Loucy (cell line): ENCODE measurements around the gene MTCL3.

Source experiments
- H2AFZ ChIP-seq: fragments of 200-600 bp; sonication (generic); 2 replicates; pipeline ENCODE4 v1.6.0; 2016; ENCODE audit warnings: antibody characterized with exemption, mild to moderate bottlenecking, low read length, moderate library complexity
- H3F3A ChIP-seq: fragments of 200-600 bp; 2 replicates; pipeline ENCODE4 v1.6.0; 2016; ENCODE audit warnings: antibody characterized with exemption, low read depth, mild to moderate bottlenecking
- H3K27me3 ChIP-seq: fragments of 200-600 bp; sonication (generic); 2 replicates; pipeline ENCODE4 v1.6.1; 2014; ENCODE audit warnings: low read length, mild to moderate bottlenecking; ENCODE audit not compliant: insufficient read depth, poor library complexity, severe bottlenecking
- H3K36me3 ChIP-seq: fragments of 200-600 bp; sonication (generic); 2 replicates; pipeline ENCODE4 v1.6.1; 2016; ENCODE audit warnings: low read length; ENCODE audit not compliant: insufficient read depth
- H3K4me1 ChIP-seq: fragments of 200-600 bp; sonication (generic); 2 replicates; pipeline ENCODE4 v1.5.1; 2014; ENCODE audit warnings: low read length, mild to moderate bottlenecking; ENCODE audit not compliant: insufficient read depth, poor library complexity, severe bottlenecking
- H3K4me2 ChIP-seq: fragments of 200-600 bp; sonication (generic); 2 replicates; pipeline ENCODE4 v1.6.0; 2014; ENCODE audit warnings: antibody characterized with exemption, low read length, low read depth, mild to moderate bottlenecking; ENCODE audit not compliant: poor library complexity, severe bottlenecking
- H3K4me3 ChIP-seq: fragments of 200-600 bp; sonication (generic); 2 replicates; pipeline ENCODE4 v1.5.1; 2014; ENCODE audit warnings: low read length, mild to moderate bottlenecking, mixed read lengths; ENCODE audit not compliant: poor library complexity, severe bottlenecking
- H3K79me2 ChIP-seq: fragments of 200-600 bp; sonication (generic); 2 replicates; pipeline ENCODE4 v1.6.1; 2014; ENCODE audit warnings: low read length; ENCODE audit not compliant: insufficient read depth
- H3K9ac ChIP-seq: fragments of 200-600 bp; sonication (generic); 2 replicates; pipeline ENCODE4 v1.6.0; 2014; ENCODE audit warnings: mild to moderate bottlenecking, low read depth, low read length, moderate library complexity; ENCODE audit not compliant: poor library complexity, severe bottlenecking
- H3K9me2 ChIP-seq: fragments of 200-600 bp; sonication (generic); replicated peaks from 2 replicates; pipeline ENCODE4 v1.6.1; 2016; ENCODE audit warnings: low read depth, low read length, mixed read lengths
- H3K9me3 ChIP-seq: fragments of 200-600 bp; sonication (generic); 2 replicates; pipeline ENCODE4 v1.6.1; 2014; ENCODE audit warnings: mild to moderate bottlenecking, antibody characterized with exemption, low read length, low read depth; ENCODE audit not compliant: insufficient read depth
- H4K20me1 ChIP-seq: fragments of 200-600 bp; sonication (generic); 2 replicates; pipeline ENCODE4 v1.6.0; 2014; ENCODE audit warnings: antibody characterized with exemption, low read length, mild to moderate bottlenecking; ENCODE audit not compliant: insufficient read depth, poor library complexity, severe bottlenecking
- EZH2phosphoT487 ChIP-seq: fragments of 200-600 bp; IDR thresholded peaks from 2 replicates; pipeline ENCODE4 v1.6.1; 2018; ENCODE audit warnings: antibody characterized with exemption, mild to moderate bottlenecking, moderate library complexity, borderline replicate concordance
- TF ChIP-seq, protein P1 (sequence below): fragments of 200-600 bp; sonication (generic); conservative IDR thresholded peaks from 2 replicates; pipeline ENCODE4 v1.5.1; 2014; ENCODE audit warnings: mild to moderate bottlenecking, antibody characterized with exemption, low read length

The MTCL3 gene

DNA sequence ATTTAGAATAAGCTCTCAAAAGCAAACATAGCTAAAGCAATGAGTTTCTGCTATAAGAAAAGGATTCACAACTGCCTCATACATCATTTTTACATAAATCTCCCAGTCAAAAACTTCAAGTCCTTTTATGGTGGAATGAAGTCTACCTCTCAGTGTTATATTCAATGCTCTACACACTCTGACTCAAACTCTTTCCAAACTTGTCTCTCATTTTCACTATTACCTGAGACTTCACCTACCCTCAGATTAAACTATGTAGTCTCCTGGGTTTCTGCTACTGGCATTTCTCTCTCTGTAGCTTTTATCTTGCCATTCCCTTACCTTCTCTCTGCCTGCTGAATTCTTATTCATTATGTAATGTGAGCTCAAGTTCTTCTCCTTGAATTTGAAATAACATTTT, 71.4 kb downstream of the MTCL3 start:
- H3K79me2 ChIP-seq, result no peaks in the 10 kb centered on the region
- H3K4me2 ChIP-seq, result no peak overlapping the region
- no peaks in the 10 kb centered on the region for H3K9me3 ChIP-seq
- peaks cover 6% of the 10 kb centered on the region for H3K4me1 ChIP-seq
- H3K36me3 ChIP-seq, result peaks cover 16% of the 10 kb centered on the region; the same call in 1 of the 2 replicates
- H3K9me2 ChIP-seq, result no peaks in the 10 kb centered on the region
- no peak overlapping the region for H3K4me3 ChIP-seq
- no peak for TF ChIP-seq EZH2phosphoT487
- TF ChIP-seq, protein P1, sequence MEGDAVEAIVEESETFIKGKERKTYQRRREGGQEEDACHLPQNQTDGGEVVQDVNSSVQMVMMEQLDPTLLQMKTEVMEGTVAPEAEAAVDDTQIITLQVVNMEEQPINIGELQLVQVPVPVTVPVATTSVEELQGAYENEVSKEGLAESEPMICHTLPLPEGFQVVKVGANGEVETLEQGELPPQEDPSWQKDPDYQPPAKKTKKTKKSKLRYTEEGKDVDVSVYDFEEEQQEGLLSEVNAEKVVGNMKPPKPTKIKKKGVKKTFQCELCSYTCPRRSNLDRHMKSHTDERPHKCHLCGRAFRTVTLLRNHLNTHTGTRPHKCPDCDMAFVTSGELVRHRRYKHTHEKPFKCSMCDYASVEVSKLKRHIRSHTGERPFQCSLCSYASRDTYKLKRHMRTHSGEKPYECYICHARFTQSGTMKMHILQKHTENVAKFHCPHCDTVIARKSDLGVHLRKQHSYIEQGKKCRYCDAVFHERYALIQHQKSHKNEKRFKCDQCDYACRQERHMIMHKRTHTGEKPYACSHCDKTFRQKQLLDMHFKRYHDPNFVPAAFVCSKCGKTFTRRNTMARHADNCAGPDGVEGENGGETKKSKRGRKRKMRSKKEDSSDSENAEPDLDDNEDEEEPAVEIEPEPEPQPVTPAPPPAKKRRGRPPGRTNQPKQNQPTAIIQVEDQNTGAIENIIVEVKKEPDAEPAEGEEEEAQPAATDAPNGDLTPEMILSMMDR, result no peak
- no peak overlapping the region for H3K9ac ChIP-seq
- H2AFZ ChIP-seq, result no peak overlapping the region
- H4K20me1 ChIP-seq, result no peaks in the 10 kb centered on the region
- H3K27me3 ChIP-seq, result no peaks in the 10 kb centered on the region
- no peaks in the 10 kb centered on the region for H3F3A ChIP-seq

DNA sequence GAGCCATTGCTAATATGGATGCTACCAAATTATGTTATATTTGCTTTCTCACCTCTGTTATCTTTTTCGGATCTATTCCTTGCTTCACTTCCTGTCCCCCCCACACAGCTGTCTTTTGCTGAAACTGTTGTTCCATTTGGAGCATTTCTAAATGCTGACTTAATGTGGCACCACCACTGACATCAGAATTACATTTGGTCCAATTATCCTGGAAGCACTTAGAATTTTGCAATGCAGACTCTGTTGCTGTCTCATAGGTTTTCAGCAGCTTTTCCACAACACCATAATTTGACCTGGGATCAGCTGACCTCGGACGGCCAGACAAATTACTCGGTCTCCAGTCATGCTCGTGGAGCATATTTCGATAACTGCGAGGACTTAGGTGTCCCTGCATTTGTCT, 72.8 kb downstream of the MTCL3 start:
- no peak overlapping the region for H2AFZ ChIP-seq
- peaks cover 16% of the 10 kb centered on the region; the same call in 1 of the 2 replicates for H3K36me3 ChIP-seq
- H4K20me1 ChIP-seq, result no peaks in the 10 kb centered on the region
- no peaks in the 10 kb centered on the region for H3F3A ChIP-seq
- peaks cover 6% of the 10 kb centered on the region for H3K4me1 ChIP-seq
- no peak overlapping the region for H3K4me2 ChIP-seq
- no peak overlapping the region for H3K4me3 ChIP-seq
- no peaks in the 10 kb centered on the region for H3K79me2 ChIP-seq
- H3K9me2 ChIP-seq, result no peaks in the 10 kb centered on the region
- no peak overlapping the region for H3K9ac ChIP-seq
- no peaks in the 10 kb centered on the region for H3K9me3 ChIP-seq
- TF ChIP-seq, protein P1, result no peak
- no peak for TF ChIP-seq EZH2phosphoT487
- no peaks in the 10 kb centered on the region for H3K27me3 ChIP-seq

DNA sequence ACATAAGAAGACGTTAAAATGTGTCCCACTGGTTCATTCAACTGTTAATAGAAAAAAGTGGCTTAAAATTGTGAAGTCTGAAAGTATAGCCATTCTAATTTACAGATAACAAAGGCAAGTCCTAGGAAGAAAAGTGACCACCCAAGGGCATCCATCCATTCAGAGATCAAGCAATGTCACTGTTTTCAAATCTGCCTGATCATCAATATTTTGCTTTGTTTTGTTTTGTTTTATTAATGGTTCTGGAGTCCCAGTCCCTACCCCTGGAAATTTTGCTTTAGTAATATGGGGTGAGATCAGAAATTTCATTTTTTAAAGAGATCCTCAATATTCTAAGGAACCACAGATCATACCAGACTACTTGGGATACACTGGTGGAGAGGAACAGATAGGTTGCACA, 77.3 kb downstream of the MTCL3 start:
- H3K4me3 ChIP-seq, result no peak overlapping the region
- no peak for TF ChIP-seq EZH2phosphoT487
- TF ChIP-seq, protein P1, result no peak
- no peaks in the 10 kb centered on the region for H3F3A ChIP-seq

More for the DNA sequence above, 77.3 kb downstream of the MTCL3 start:
- Histone ChIP-seq H3K4me2 (no peak overlapping the region), H3K4me1 (peaks cover 6% of the 10 kb centered on the region), H4K20me1 (no peaks in the 10 kb centered on the region), H3K9me2 (no peaks in the 10 kb centered on the region), H2AFZ (no peak overlapping the region), H3K9ac (no peak overlapping the region), H3K79me2 (no peaks in the 10 kb centered on the region), H3K27me3 (no peaks in the 10 kb centered on the region), H3K36me3 (peaks cover 3% of the 10 kb centered on the region; the same call in 1 of the 2 replicates), H3K9me3 (no peaks in the 10 kb centered on the region)
